HepG2 (cell line): ENCODE data around the gene CHMP1A. TPM values are rescaled to one million over a fixed set of nuclear protein-coding genes. Genes with fewer than 3 reads are reported as not detected.
A peak's percentile ranks its signal among the peaks of the same experiment; 100 is the strongest.

Source experiments
- ATF3 ChIP-seq: sonication (generic); formaldehyde crosslinking; IDR thresholded peaks from 2 replicates; pipeline ENCODE4 v1.4.0; 2020; ENCODE audit warnings: missing genetic modification reagents
- CHD2 ChIP-seq: IDR thresholded peaks from 2 replicates; pipeline ENCODE4 v1.6.1; 2011; ENCODE audit warnings: low read depth, low read length, improper control_type of control experiment
- ETV5 ChIP-seq: IDR thresholded peaks from 2 replicates; pipeline ENCODE4 v1.6.1; 2018; ENCODE audit warnings: missing biosample characterization, missing genetic modification reagents, inconsistent platforms, borderline replicate concordance
- HBP1 ChIP-seq: IDR thresholded peaks from 2 replicates; pipeline ENCODE4 v1.6.1; 2016; ENCODE audit warnings: low read depth, control low read depth
- IRF2 ChIP-seq: IDR thresholded peaks from 2 replicates; pipeline ENCODE4 v1.6.1; 2018; ENCODE audit warnings: missing genetic modification reagents, missing compliant biosample characterization
- KAT8 ChIP-seq: IDR thresholded peaks from 2 replicates; pipeline ENCODE4 v1.6.1; 2016; ENCODE audit warnings: missing genetic modification reagents, missing compliant biosample characterization
- KLF9 ChIP-seq: IDR thresholded peaks from 2 replicates; pipeline ENCODE4 v1.6.1; 2016; ENCODE audit warnings: low read depth
- MAZ ChIP-seq, 2 experiments: sonication (generic) in 1 of 2; formaldehyde crosslinking in 1 of 2; IDR thresholded peaks; 2 replicates each; pipeline versions ENCODE4 v1.5.0 to v1.6.1; 2012 to 2020; ENCODE audit warnings: low read depth in 2 of 2, mild to moderate bottlenecking in 2 of 2, borderline replicate concordance in 1 of 2, improper control_type of control experiment in 1 of 2, low read length in 1 of 2, missing genetic modification reagents in 1 of 2, moderate library complexity in 1 of 2
- MED1 ChIP-seq: sonication (generic); formaldehyde crosslinking; IDR thresholded peaks from 2 replicates; pipeline ENCODE4 v1.4.0; 2020; ENCODE audit warnings: missing genetic modification reagents
- MIXL1 ChIP-seq: IDR thresholded peaks from 2 replicates; pipeline ENCODE4 v1.6.1; 2016
- SCMH1 ChIP-seq: sonication (generic); formaldehyde crosslinking; IDR thresholded peaks from 2 replicates; pipeline ENCODE4 v1.9.0; 2021; ENCODE audit warnings: missing genetic modification reagents, mild to moderate bottlenecking, borderline replicate concordance
- SOX13 ChIP-seq, 3 experiments: fragments of 450-650 bp in 1 of 3; sonication (generic) in 1 of 3; formaldehyde crosslinking in 1 of 3; IDR thresholded peaks in 2 of 3; conservative IDR thresholded peaks in 1 of 3; 2 replicates each; pipeline versions ENCODE4 v1.5.0 to v1.6.1; 2016 to 2020; ENCODE audit warnings: antibody characterized with exemption in 1 of 3, mild to moderate bottlenecking in 1 of 3, missing compliant biosample characterization in 1 of 3, missing genetic modification reagents in 1 of 3, moderate library complexity in 1 of 3
- TBL1XR1 ChIP-seq: fragments of 150-350 bp; IDR thresholded peaks from 2 replicates; pipeline ENCODE4 v1.6.1; 2014; ENCODE audit warnings: borderline replicate concordance, low read length; ENCODE audit not compliant: partially characterized antibody
- ZBTB1 ChIP-seq: sonication (generic); formaldehyde crosslinking; IDR thresholded peaks from 2 replicates; pipeline ENCODE4 v1.4.0; 2020; ENCODE audit warnings: missing genetic modification reagents, borderline replicate concordance
- ZBTB3 ChIP-seq: sonication (generic); formaldehyde crosslinking; IDR thresholded peaks from 2 replicates; pipeline ENCODE4 v1.4.0; 2020; ENCODE audit warnings: low read depth, mild to moderate bottlenecking, moderate library complexity, missing genetic modification reagents, borderline replicate concordance
- ZFYVE20 ChIP-seq: sonication (generic); formaldehyde crosslinking; IDR thresholded peaks from 2 replicates; pipeline ENCODE4 v1.8.0; 2023; ENCODE audit warnings: low read depth, mild to moderate bottlenecking, moderate library complexity, missing genetic modification reagents, borderline replicate concordance
- ZNF17 ChIP-seq: sonication (generic); formaldehyde crosslinking; IDR thresholded peaks from 2 replicates; pipeline ENCODE4 v1.5.0; 2020; ENCODE audit warnings: mild to moderate bottlenecking, missing genetic modification reagents
- ZNF281 ChIP-seq: sonication (generic); formaldehyde crosslinking; IDR thresholded peaks from 2 replicates; pipeline ENCODE4 v1.4.0; 2020; ENCODE audit warnings: missing genetic modification reagents, borderline replicate concordance
- ZNF550 ChIP-seq: sonication (generic); formaldehyde crosslinking; IDR thresholded peaks from 2 replicates; pipeline ENCODE4 v1.4.0; 2020; ENCODE audit warnings: mild to moderate bottlenecking, missing genetic modification reagents, borderline replicate concordance
- ZNF556 ChIP-seq: sonication (generic); formaldehyde crosslinking; IDR thresholded peaks from 2 replicates; pipeline ENCODE4 v1.4.0; 2020; ENCODE audit warnings: mild to moderate bottlenecking, missing genetic modification reagents, borderline replicate concordance
- ZNF569 ChIP-seq: sonication (generic); formaldehyde crosslinking; IDR thresholded peaks from 2 replicates; pipeline ENCODE4 v1.5.0; 2020; ENCODE audit warnings: mild to moderate bottlenecking, missing genetic modification reagents, moderate library complexity, borderline replicate concordance
- ZNF703 ChIP-seq: sonication (generic); formaldehyde crosslinking; IDR thresholded peaks from 2 replicates; pipeline ENCODE4 v1.5.1; 2020; ENCODE audit warnings: missing genetic modification reagents, mild to moderate bottlenecking, moderate library complexity, borderline replicate concordance
- ZSCAN31 ChIP-seq: sonication (generic); formaldehyde crosslinking; IDR thresholded peaks from 2 replicates; pipeline ENCODE4 v1.5.0; 2020; ENCODE audit warnings: low read depth, mild to moderate bottlenecking, missing genetic modification reagents
- polyA plus RNA-seq, 8 experiments: library from polyadenylated mRNA; depleted of rRNA in 3 of 8; stranded (reverse) in 7 of 8; unstranded in 1 of 8; fragments of >200 nt; fragmentation: Illumina TruSeq in 4 of 8; extraction: Trizol in 4 of 8; gene quantifications; 2 replicates each; pipeline versions ENCODE4 v1.2.1 to v1.2.3, GENCODE V29; 2011 to 2016; ENCODE audit warnings: low read depth in 4 of 8, missing spikeins in 1 of 8, mixed read lengths in 1 of 8; ENCODE audit not compliant: insufficient read depth in 1 of 8
- total RNA-seq, 5 experiments: library from RNA; depleted of rRNA; stranded (reverse); fragments of >200 nt; fragmentation: Illumina TruSeq; extraction: Trizol; gene quantifications; 2 replicates each; pipeline ENCODE4 v1.2.3, GENCODE V29; 2016; ENCODE audit warnings: low read depth in 1 of 5

Gene CHMP1A
- total and polyA plus RNA-seq, 2 of the 13 experiments (the other 11 are each of a cell fraction or from before 2014, with no cell fraction given): 69.4 to 73.3 TPM

- TF ChIP-seq SOX13 (IDR thresholded peaks at IDR 0.05) (no peak), SOX13 (CRISPR knock-in tag; conservative IDR thresholded peaks at IDR 0.05 in 1 of 2, IDR thresholded peaks at IDR 0.05 in 1 of 2) (0 out of 4 replicates have a peak, but pooled peaks of 1 of the 2 experiments have one; percentile 45), KLF9 (CRISPR knock-in tag) (peak; percentile 87; the same call in 1 of the 2 replicates), CHD2 (0 out of 2 replicates have a peak, but pooled peaks have one; percentile 63), ZNF550 (CRISPR knock-in tag) (peak; percentile 7; the same call in 1 of the 2 replicates), MED1 (CRISPR knock-in tag) (peak; percentile 78; the same call in 1 of the 2 replicates), ZFYVE20 (CRISPR knock-in tag) (no peak), ZNF703 (CRISPR knock-in tag) (no peak), KAT8 (CRISPR knock-in tag) (peak; percentile 80), MIXL1 (0 out of 2 replicates have a peak, but pooled peaks have one; percentile 31), SCMH1 (CRISPR knock-in tag) (no peak), TBL1XR1 (peak; percentile 92), ZNF556 (CRISPR knock-in tag) (peak; percentile 75; the same call in 1 of the 2 replicates), ZNF17 (CRISPR knock-in tag) (no peak), IRF2 (peak; percentile 74; the same call in 1 of the 2 replicates), ATF3 (CRISPR knock-in tag) (peak; percentile 91), ETV5 (peak; percentile 62; the same call in 1 of the 2 replicates), ZNF569 (CRISPR knock-in tag) (no peak), ZBTB1 (CRISPR knock-in tag) (no peak), ZNF281 (CRISPR knock-in tag) (peak; percentile 79), MAZ (IDR thresholded peaks at IDR 0.05; ENCODE audit: borderline replicate concordance, low read depth, low read length) (peak; percentile 90), MAZ (CRISPR knock-in tag; IDR thresholded peaks at IDR 0.05; ENCODE audit: low read depth) (peak; percentile 90), HBP1 (CRISPR knock-in tag) (peak; percentile 94), ZBTB3 (peak; percentile 69; the same call in 1 of the 2 replicates), ZSCAN31 (peak; percentile 83; the same call in 1 of the 2 replicates)
Observed at GRCh38 chr16:89700100-89700648, 42.7 kb upstream of the CHMP1A start (continued).
